HG02943 (cell line): ENCODE results near the gene FLVCR1.
"Not testable (repeated sequence)": the region's sequence is repeated elsewhere in the genome, so short reads cannot be mapped to it uniquely, and the experiment has no call there.

ENCODE experiments used
- ATAC-seq: cut with Tn5 transposase; IDR thresholded peaks from one replicate; pipeline ENCODE4 v1.9.1; 2021; ENCODE audit warnings: mild to moderate bottlenecking, low read depth, moderate library complexity; ENCODE audit not compliant: unreplicated experiment

The FLVCR1 gene

GRCh38 chr1:212857992-212858460, at the start of gene FLVCR1:
FLVCR1 (plus strand) TSS chr1:212858275; CDS start chr1:212858453, 178 bp downstream.
- ATAC-seq: peak; percentile 96

- ATAC-seq: no peak
Observed at GRCh38 chr1:212814537-212815334, 43.3 kb upstream of the FLVCR1 start.

GRCh38 chr1:212816567-212817278, 41.4 kb upstream of the FLVCR1 start:
- no peak for ATAC-seq

- ATAC-seq: no peak
Observed at GRCh38 chr1:212819726-212820125, 38.3 kb upstream of the FLVCR1 start.

- no peak for ATAC-seq
Observed at GRCh38 chr1:212820969-212821368, 37.1 kb upstream of the FLVCR1 start.

- ATAC-seq: no peak
Observed at GRCh38 chr1:212822956-212823355, 35.1 kb upstream of the FLVCR1 start.

GRCh38 chr1:212824201-212824600, 33.9 kb upstream of the FLVCR1 start:
- ATAC-seq: no peak

GRCh38 chr1:212825798-212826452, 32.1 kb upstream of the FLVCR1 start:
- no peak for ATAC-seq

GRCh38 chr1:212827171-212827776, 30.8 kb upstream of the FLVCR1 start:
- ATAC-seq: no peak

- no peak for ATAC-seq
Observed at GRCh38 chr1:212827831-212828278, 30.2 kb upstream of the FLVCR1 start.

GRCh38 chr1:212828395-212828794, 29.7 kb upstream of the FLVCR1 start:
- no peak for ATAC-seq

- peak; percentile 73 for ATAC-seq
Observed at GRCh38 chr1:212833211-212834207, 24.6 kb upstream of the FLVCR1 start.

- no peak for ATAC-seq
Observed at GRCh38 chr1:212838145-212838544, 19.9 kb upstream of the FLVCR1 start.

- ATAC-seq: not testable (repeated sequence)
Observed at GRCh38 chr1:212844521-212844920, 13.6 kb upstream of the FLVCR1 start.

- ATAC-seq: no peak
Observed at GRCh38 chr1:212847549-212847948, 10.5 kb upstream of the FLVCR1 start, which contains the start of gene SPATA45. SPATA45 (minus strand) TSS chr1:212847649; CDS start chr1:212836149, 11,500 bp downstream.

- no peak for ATAC-seq
Observed at GRCh38 chr1:212852105-212852688, 5.9 kb upstream of the FLVCR1 start.

GRCh38 chr1:212853658-212854057, 4.4 kb upstream of the FLVCR1 start:
- no peak for ATAC-seq

GRCh38 chr1:212856755-212857154, 1.3 kb upstream of the FLVCR1 start:
- ATAC-seq: no peak
